K562 (cell line): ENCODE data around the gene CREB3L1. TPM values are rescaled to one million over a fixed set of nuclear protein-coding genes. Genes with fewer than 3 reads are reported as not detected.
A peak's percentile ranks its signal among the peaks of the same experiment; 100 is the strongest.

Experiments used
- BDP1 ChIP-seq: IDR thresholded peaks from 3 replicates; pipeline ENCODE4 v1.6.1; 2011; ENCODE audit not compliant: insufficient read length, insufficient read depth
- CREM ChIP-seq: IDR thresholded peaks from 2 replicates; pipeline ENCODE4 v1.6.1; 2014; ENCODE audit warnings: antibody characterized with exemption, low read depth
- ESRRA ChIP-seq: fragments of 450-650 bp; IDR thresholded peaks from 2 replicates; pipeline ENCODE4 v1.6.1; 2014; ENCODE audit warnings: low read depth, mild to moderate bottlenecking, moderate library complexity, borderline replicate concordance
- ETV6 ChIP-seq, 3 experiments: fragments of 150-350 bp in 1 of 3; sonication (generic) in 1 of 3; formaldehyde crosslinking in 1 of 3; IDR thresholded peaks; 2 replicates each; pipeline versions ENCODE4 v1.6.1 to v1.8.0; 2014 to 2022; ENCODE audit warnings: borderline replicate concordance in 2 of 3, low read depth in 2 of 3, antibody characterized with exemption in 1 of 3, low read length in 1 of 3, mild to moderate bottlenecking in 1 of 3, missing genetic modification reagents in 1 of 3
- FOXP4 ChIP-seq: sonication (generic); formaldehyde crosslinking; IDR thresholded peaks from 2 replicates; pipeline ENCODE4 v1.8.0; 2022; ENCODE audit warnings: mild to moderate bottlenecking, missing genetic modification reagents, borderline replicate concordance
- GATA2 ChIP-seq: sonication (generic); formaldehyde crosslinking; IDR thresholded peaks from 2 replicates; pipeline ENCODE4 v1.4.0; 2020; ENCODE audit warnings: mild to moderate bottlenecking, missing genetic modification reagents
- MEF2A ChIP-seq: IDR thresholded peaks from 2 replicates; pipeline ENCODE4 v1.6.1; 2011; ENCODE audit warnings: low read depth, mild to moderate bottlenecking, low read length, moderate library complexity; ENCODE audit not compliant: control insufficient read depth
- MEF2D ChIP-seq: conservative IDR thresholded peaks from 2 replicates; pipeline ENCODE4 v1.6.1; 2016; ENCODE audit warnings: low read depth, missing genetic modification characterization, missing compliant biosample characterization
- MITF ChIP-seq: IDR thresholded peaks from 2 replicates; pipeline ENCODE4 v1.6.1; 2014; ENCODE audit warnings: antibody characterized with exemption
- MLLT1 ChIP-seq, 2 experiments: fragments of 450-650 bp; IDR thresholded peaks; 2 replicates each; pipeline ENCODE4 v1.6.1; 2016
- MYNN ChIP-seq, 2 experiments: sonication (generic); formaldehyde crosslinking in 1 of 2; IDR thresholded peaks; 2 replicates each; pipeline versions ENCODE4 v1.5.0 to v1.6.1; 2016 to 2020; ENCODE audit warnings: antibody characterized with exemption in 1 of 2, missing genetic modification reagents in 1 of 2
- SMC3 ChIP-seq: conservative IDR thresholded peaks from 2 replicates; pipeline ENCODE4 v1.6.1; 2011; ENCODE audit warnings: low read depth, low read length, improper control_type of control experiment; ENCODE audit not compliant: insufficient read depth
- TFAP4 ChIP-seq: sonication (generic); formaldehyde crosslinking; IDR thresholded peaks from 2 replicates; pipeline ENCODE4 v1.8.0; 2022; ENCODE audit warnings: missing genetic modification reagents, mild to moderate bottlenecking, moderate library complexity, borderline replicate concordance
- ZBTB26 ChIP-seq: fragments of 450-650 bp; formaldehyde crosslinking; IDR thresholded peaks from 2 replicates; pipeline ENCODE4 v1.4.0; 2022; ENCODE audit warnings: missing genetic modification characterization
- ZFP91 ChIP-seq: sonication (generic); formaldehyde crosslinking; IDR thresholded peaks from 2 replicates; pipeline ENCODE4 v1.8.0; 2022; ENCODE audit warnings: mild to moderate bottlenecking, missing genetic modification reagents
- ZNF766 ChIP-seq: fragments of 200-800 bp; sonication (Bioruptor generic); conservative IDR thresholded peaks from 2 replicates; pipeline ENCODE4 v1.6.1; 2016; ENCODE audit warnings: missing genetic modification characterization, missing compliant biosample characterization
- ZSCAN32 ChIP-seq: fragments of 450-650 bp; formaldehyde crosslinking; IDR thresholded peaks from 2 replicates; pipeline ENCODE4 v1.4.0; 2020; ENCODE audit warnings: mild to moderate bottlenecking, moderate library complexity
- polyA plus RNA-seq, 8 experiments: library from polyadenylated mRNA; depleted of rRNA in 4 of 8; stranded (reverse) in 5 of 8; unstranded in 3 of 8; fragments of >200 nt; fragmentation: Nextera tagmentation in 2 of 8; fragmentation: Illumina TruSeq in 1 of 8; extraction: Ambion mirVana in 2 of 8; extraction: Trizol in 1 of 8; gene quantifications; 2 replicates each; pipeline versions ENCODE4 v1.2.1 to v1.2.3, GENCODE V29; 2011 to 2014; ENCODE audit warnings: inconsistent platforms in 1 of 8, missing spikeins in 1 of 8
- total RNA-seq, 7 experiments: library from RNA; depleted of rRNA in 6 of 7; stranded (reverse); fragments of >200 nt in 6 of 7; fragmentation: Illumina TruSeq in 2 of 7; extraction: Trizol in 2 of 7; gene quantifications; 2 replicates each; pipeline versions ENCODE4 v1.2.1 to v1.2.3, GENCODE V29; 2011 to 2021; ENCODE audit warnings: low replicate concordance in 1 of 7

CREB3L1 gene
- total and polyA plus RNA-seq, 9 of the 15 experiments (the other 6 are each of a cell fraction or from before 2014, with no cell fraction given): 1.2 to 27.6 (median 3.7) TPM

- peak; percentile 20; the same call in 1 of the 2 replicates for TF ChIP-seq TFAP4
- no peak for TF ChIP-seq SMC3
- TF ChIP-seq ZFP91 (CRISPR knock-in tag): peak; percentile 54; the same call in 1 of the 2 replicates
- TF ChIP-seq MYNN (IDR thresholded peaks at IDR 0.05): 0 out of 2 replicates have a peak, but pooled peaks have one; percentile 21
- TF ChIP-seq MYNN (CRISPR knock-in tag; IDR thresholded peaks at IDR 0.05): no peak
- 0 out of 4 replicates have a peak, but pooled peaks of 1 of the 2 experiments have one; percentile 46 for TF ChIP-seq ETV6 (IDR thresholded peaks at IDR 0.05; ENCODE audit: borderline replicate concordance in 1 of 2, low read depth in 2 of 2, low read length in 1 of 2)
- TF ChIP-seq ETV6 (CRISPR knock-in tag; IDR thresholded peaks at IDR 0.05; ENCODE audit: borderline replicate concordance): no peak
- TF ChIP-seq ZNF766 (CRISPR knock-in tag): peak; percentile 83
- peak; percentile 63 for TF ChIP-seq GATA2 (CRISPR knock-in tag)
- TF ChIP-seq MITF: peak; percentile 42; the same call in 1 of the 2 replicates
- TF ChIP-seq ZBTB26 (CRISPR knock-in tag): no peak
- TF ChIP-seq FOXP4 (CRISPR knock-in tag): no peak
- TF ChIP-seq MEF2A: no peak
- peak; percentile 80 for TF ChIP-seq CREM
- peak; percentile 82; the same call in 1 of the 2 replicates for TF ChIP-seq ESRRA
- no peak for TF ChIP-seq ZSCAN32 (CRISPR knock-in tag)
- peak in 1 of 2 experiments; percentile 94; a peak in 2 of 4 replicates for TF ChIP-seq MLLT1 (IDR thresholded peaks at IDR 0.05)
- TF ChIP-seq MEF2D (tag): 0 out of 2 replicates have a peak, but pooled peaks have one; percentile 48
- TF ChIP-seq BDP1: no peak
These were observed 59.2 kb downstream of the CREB3L1 start (continued) for GRCh38 chr11:46336563-46337180.
